Thoracic aorta (tissue), 2 donors: Measurements from ENCODE around the gene KLHL33. TPM values are rescaled to one million over a fixed set of nuclear protein-coding genes. Genes with fewer than 3 reads are reported as not detected.

ENCODE experiments used
- ATAC-seq: fragments of 150-250 bp; one replicate; pipeline ENCODE4 v1.8.0; 2017; ENCODE audit warnings: low read depth; ENCODE audit not compliant: insufficient number of reproducible peaks, low FRiP score
- DNase-seq: peaks from one replicate; pipeline ENCODE4 v3.0.0-alpha.2; 2020; ENCODE audit warnings: low spot score
- H3K27ac ChIP-seq, 2 donors: fragments of 200-600 bp; sonication (generic); 1 replicate in 1 of 2; 2 replicates in 1 of 2; pipeline ENCODE4 v1.5.1; 2016; ENCODE audit warnings: mild to moderate bottlenecking in 2 of 2, moderate library complexity in 2 of 2
- H3K27me3 ChIP-seq: fragments of 200-600 bp; sonication (generic); replicated peaks from 2 replicates; pipeline ENCODE4 v1.6.0; 2016; ENCODE audit warnings: mild to moderate bottlenecking; ENCODE audit not compliant: insufficient read depth
- H3K36me3 ChIP-seq: fragments of 200-600 bp; sonication (generic); one replicate; pipeline ENCODE4 v1.5.1; 2016
- H3K4me1 ChIP-seq, 2 donors: fragments of 200-600 bp; sonication (generic); 1 replicate in 1 of 2; 2 replicates in 1 of 2; pipeline versions ENCODE4 v1.5.1 to v1.6.0; 2016; ENCODE audit warnings: low read depth in 2 of 2, mild to moderate bottlenecking in 1 of 2; ENCODE audit not compliant: control insufficient read depth in 1 of 2
- H3K4me3 ChIP-seq: fragments of 200-600 bp; sonication (generic); 2 replicates; pipeline ENCODE4 v1.5.1; 2016; ENCODE audit warnings: mild to moderate bottlenecking
- H3K9me3 ChIP-seq: fragments of 200-600 bp; sonication (generic); 2 replicates; pipeline ENCODE4 v1.5.1; 2016
- total RNA-seq, 2 donors: library from RNA; depleted of rRNA; stranded (reverse); fragments of >200 nt; gene quantifications; one replicate each; pipeline versions ENCODE4 v1.1.0 to v1.2.3, GENCODE V29; 2016
- TF ChIP-seq, protein P1 (sequence below): fragments of 200-600 bp; sonication (generic); IDR thresholded peaks from one replicate; pipeline ENCODE4 v1.5.1; 2019; ENCODE audit warnings: antibody characterized with exemption

The KLHL33 gene, protein sequence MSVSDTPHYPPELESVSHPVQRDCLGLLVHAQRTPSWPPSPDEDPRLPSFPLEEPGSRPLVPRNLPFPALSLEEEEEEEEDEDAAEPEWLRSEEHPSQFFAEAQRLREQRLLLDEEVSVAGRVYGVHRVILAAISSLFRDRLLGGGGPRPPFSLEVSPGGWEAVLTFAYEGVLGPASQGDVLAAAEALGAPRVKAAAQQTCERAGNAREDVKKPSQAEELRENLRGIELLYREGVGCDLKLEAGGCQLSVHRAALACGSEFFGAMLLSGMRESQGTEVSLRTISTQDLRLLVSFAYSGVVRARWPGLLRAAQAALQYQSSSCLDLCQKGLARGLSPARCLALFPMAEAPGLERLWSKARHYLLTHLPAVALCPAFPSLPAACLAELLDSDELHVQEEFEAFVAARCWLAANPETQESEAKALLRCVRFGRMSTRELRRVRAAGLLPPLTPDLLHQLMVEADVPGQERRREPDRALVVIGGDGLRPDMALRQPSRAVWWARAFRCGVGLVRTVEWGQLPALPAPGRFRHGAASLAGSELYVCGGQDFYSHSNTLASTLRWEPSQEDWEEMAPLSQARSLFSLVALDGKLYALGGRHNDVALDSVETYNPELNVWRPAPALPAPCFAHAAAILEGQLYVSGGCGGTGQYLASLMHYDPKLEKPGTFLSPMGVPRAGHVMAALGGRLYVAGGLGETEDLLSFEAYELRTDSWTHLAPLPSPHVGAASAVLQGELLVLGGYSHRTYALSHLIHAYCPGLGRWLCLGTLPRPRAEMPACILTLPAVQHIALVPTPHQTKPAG
- under 1 TPM; 0.14 to 0.42 TPM for total RNA-seq

DNA sequence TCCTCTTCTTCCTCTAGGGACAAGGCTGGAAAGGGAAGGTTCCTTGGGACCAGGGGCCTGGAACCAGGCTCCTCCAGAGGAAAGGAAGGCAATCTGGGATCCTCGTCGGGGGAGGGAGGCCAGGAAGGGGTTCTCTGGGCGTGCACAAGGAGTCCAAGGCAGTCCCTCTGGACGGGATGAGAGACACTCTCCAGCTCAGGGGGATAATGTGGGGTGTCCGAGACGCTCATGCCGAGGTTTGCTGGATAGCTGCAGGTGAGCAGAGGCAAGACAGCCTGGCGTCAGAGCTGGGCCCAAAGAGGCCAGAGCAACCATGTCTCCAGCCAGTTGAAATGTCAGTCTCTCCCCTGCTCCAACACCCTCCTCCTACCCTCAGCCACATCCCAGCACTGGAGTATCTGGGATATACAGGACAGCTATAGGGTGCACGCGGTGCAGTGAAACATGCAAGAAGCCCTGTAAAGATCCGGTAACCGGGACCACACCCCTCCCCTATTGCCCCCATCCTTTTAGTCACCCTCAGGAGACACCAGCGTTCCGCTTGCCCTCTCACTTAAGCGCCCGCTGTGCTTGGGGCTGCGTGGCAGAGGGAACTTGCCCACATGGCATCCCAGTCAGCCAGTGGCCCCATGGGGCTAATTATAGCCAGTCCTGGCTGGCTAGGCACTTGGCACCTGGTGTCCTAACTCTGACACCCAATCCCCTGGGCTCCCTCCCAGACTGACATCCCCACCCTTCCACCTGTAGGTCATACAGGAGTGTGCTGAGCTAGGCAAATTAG, at the start of gene KLHL33:
Gene KLHL33 (minus strand): TSS at position 585 of the 781 bp plus-strand sequence. CDS start 355 bp downstream, at position 230.
- ATAC-seq (no peak), DNase-seq (no peak)
- TF ChIP-seq, protein P1, sequence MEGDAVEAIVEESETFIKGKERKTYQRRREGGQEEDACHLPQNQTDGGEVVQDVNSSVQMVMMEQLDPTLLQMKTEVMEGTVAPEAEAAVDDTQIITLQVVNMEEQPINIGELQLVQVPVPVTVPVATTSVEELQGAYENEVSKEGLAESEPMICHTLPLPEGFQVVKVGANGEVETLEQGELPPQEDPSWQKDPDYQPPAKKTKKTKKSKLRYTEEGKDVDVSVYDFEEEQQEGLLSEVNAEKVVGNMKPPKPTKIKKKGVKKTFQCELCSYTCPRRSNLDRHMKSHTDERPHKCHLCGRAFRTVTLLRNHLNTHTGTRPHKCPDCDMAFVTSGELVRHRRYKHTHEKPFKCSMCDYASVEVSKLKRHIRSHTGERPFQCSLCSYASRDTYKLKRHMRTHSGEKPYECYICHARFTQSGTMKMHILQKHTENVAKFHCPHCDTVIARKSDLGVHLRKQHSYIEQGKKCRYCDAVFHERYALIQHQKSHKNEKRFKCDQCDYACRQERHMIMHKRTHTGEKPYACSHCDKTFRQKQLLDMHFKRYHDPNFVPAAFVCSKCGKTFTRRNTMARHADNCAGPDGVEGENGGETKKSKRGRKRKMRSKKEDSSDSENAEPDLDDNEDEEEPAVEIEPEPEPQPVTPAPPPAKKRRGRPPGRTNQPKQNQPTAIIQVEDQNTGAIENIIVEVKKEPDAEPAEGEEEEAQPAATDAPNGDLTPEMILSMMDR: no peak
- Histone ChIP-seq H3K4me3 (peak within 1 kb of the TSS; percentile 59), H3K27ac (peak within 1 kb of the TSS in 1 of 2 donors; percentile 38), H3K4me1 (peaks cover 0 to 13% of the 10 kb centered on the region in 2 donors), H3K9me3 (no peaks in the 10 kb centered on the region), H3K27me3 (no peaks in the 10 kb centered on the region), H3K36me3 (no peaks in the 10 kb centered on the region)

DNA sequence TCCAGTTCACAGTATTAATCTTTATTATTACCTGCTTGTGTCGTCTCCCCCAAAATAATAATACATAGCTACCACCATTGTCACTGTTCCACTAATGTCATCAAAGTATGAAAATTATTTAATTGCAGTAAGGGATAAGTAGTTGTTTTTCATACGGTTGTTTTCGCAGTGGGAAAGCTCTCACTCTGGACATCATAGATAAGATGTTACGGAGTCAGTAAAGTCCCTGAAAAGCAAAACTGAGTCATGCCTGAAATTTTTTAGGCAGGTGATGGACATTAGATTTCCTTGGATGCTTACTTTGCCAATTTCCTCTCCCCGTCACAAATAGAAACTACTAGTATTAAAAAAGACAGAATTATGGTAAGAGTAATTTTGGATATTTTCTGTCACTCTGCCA, 46.4 kb upstream of the KLHL33 start:
- H3K36me3 ChIP-seq: no peaks in the 10 kb centered on the region
- DNase-seq (no peak), ATAC-seq (no peak)
- no peaks in the 10 kb centered on the region for H3K27me3 ChIP-seq
- H3K4me3 ChIP-seq: no peak overlapping the region
- peaks cover 2 to 4% of the 10 kb centered on the region in 2 donors for H3K4me1 ChIP-seq
- TF ChIP-seq, protein P1: no peak
- H3K27ac ChIP-seq: no peak overlapping the region
- no peaks in the 10 kb centered on the region for H3K9me3 ChIP-seq

DNA sequence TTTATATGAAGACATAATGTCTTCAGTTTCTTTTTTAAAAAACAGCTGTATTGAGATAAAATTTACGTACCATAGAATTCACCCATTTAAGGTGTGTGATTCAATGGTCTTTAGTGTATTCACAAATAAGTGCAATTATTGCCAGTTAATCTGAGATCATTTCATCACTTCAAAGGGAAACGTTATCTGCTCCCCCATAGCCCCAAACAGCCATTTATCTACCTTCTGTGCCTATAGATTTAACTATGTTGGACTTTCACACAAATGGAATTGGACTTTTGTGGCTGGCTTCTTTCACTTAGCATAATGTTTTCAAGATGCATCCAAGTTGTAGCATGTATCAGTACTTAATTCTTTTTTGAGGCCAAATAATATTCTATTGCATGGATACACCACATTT, 42.9 kb upstream of the KLHL33 start:
- TF ChIP-seq, protein P1: no peak
- Histone ChIP-seq H3K27ac (no peak overlapping the region), H3K27me3 (no peaks in the 10 kb centered on the region), H3K4me1 (peaks cover 5 to 6% of the 10 kb centered on the region in 2 donors), H3K4me3 (no peak overlapping the region), H3K9me3 (no peaks in the 10 kb centered on the region), H3K36me3 (peaks cover 14% of the 10 kb centered on the region)
- ATAC-seq: no peak
- no peak for DNase-seq

DNA sequence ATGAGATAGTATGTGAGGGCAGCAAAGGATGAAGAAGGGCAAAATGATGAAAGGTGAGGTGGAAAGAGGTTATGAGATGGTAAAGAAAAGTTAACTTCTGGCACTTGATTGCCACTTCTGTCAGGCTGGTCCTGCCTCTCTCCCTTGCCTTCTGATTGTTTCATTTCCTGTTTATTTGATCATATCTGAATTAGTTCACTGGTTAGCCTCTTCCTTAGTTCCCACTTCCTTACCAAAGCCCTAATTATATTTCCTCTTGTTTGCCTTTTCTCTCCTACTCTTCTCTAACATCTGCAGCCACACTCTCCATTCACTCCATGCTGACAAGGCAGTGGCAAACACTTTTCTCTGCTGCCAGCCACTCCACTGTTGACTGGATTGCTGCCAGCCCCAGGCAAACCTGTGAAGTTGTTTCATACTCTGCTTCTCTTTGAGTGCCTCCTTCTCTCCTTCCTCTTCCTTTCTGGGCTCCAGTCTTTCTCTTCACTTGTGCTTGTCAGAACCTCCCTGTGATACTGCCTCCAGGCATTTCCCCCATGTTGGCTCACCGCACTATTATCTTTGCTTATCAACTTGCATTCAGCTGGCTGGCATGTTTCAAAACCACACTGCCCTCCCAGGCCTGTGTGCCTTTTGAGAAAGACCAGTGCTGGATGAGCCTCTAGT, 41.4 kb upstream of the KLHL33 start:
- Histone ChIP-seq H3K4me3 (no peak overlapping the region), H3K27me3 (no peaks in the 10 kb centered on the region), H3K4me1 (peaks cover 5 to 6% of the 10 kb centered on the region in 2 donors), H3K9me3 (no peaks in the 10 kb centered on the region), H3K27ac (no peak overlapping the region), H3K36me3 (peaks cover 14% of the 10 kb centered on the region)
- TF ChIP-seq, protein P1: no peak
- DNase-seq (no peak), ATAC-seq (no peak)
